A673 (cell line): Measurements from ENCODE around the gene STAT6.

ENCODE experiments used
- CTCF ChIP-seq: fragments of 300-800, 200-600 bp; sonication (generic); conservative IDR thresholded peaks from 2 replicates; pipeline ENCODE4 v1.5.1; 2017; ENCODE audit warnings: low read depth, mild to moderate bottlenecking, antibody characterized with exemption, low read length, moderate library complexity, mixed read lengths
- EZH2 ChIP-seq: fragments of 200-600 bp; sonication (generic); IDR thresholded peaks from 2 replicates; pipeline ENCODE4 v1.6.1; 2017; ENCODE audit warnings: borderline replicate concordance, low read depth, mild to moderate bottlenecking, mixed read lengths, antibody characterized with exemption, low read length; ENCODE audit not compliant: poor library complexity, severe bottlenecking

- TF ChIP-seq CTCF, result no peak
- no peak for TF ChIP-seq EZH2
Observed at GRCh38 chr12:57157588-57158173, 46.5 kb upstream of the STAT6 start.
